Hypothalamus (tissue), 51 donors: ENCODE measurements around the gene SDK2.
"Not testable (repeated sequence)": the region's sequence is repeated elsewhere in the genome, so short reads cannot be mapped to it uniquely, and the experiment has no call there.

Source experiments
- DNase-seq, 51 donors: peaks; one replicate each; lab custom pipeline; 2025; lab: John Stamatoyannopoulos, UW

The SDK2 gene

DNA sequence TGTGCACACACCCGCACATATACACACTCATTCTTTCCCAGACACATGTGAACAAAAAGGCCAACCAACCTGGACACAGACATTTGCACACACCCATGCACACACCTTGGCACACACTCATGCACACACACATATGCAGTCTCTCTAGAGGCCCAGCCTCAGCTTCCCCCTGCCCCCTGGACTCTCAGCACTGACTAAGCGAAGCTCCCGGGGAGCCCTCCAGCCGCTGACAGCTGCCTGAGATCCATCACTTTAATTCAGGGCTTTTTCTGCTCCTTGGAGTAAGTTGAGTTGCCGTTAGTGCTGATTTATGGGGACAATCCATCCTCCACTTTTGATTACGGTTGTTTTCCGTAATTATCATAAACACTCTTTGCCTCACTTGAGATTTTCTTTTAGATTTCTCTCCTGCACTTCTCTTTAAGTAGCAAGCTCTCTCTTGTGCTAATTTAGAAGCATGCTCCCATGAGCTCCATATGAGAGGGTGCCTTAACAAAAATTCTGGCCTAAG is 173.9 kb downstream of the SDK2 start:
- DNase-seq = no peak

DNA sequence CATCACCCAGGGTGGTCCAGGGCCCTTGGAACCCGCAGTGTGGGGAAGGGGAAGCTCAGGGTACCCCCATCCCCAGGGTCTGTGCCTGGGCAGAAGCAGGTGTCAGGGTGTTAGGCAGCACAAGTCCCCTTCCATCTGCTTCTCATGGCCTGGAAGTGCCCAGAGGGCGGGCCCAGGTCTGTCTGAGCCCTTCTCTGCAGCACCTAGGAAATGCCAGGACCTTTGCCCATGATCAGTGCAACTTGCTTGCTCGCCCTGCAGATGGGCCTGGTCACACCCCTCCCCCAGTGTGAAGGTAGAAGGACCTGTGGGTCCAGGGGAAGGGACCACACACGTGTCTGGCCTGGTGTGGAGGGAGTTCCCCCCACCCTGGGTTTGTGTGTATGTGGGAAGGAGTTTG is 174.9 kb downstream of the SDK2 start:
- DNase-seq = no peak

DNA sequence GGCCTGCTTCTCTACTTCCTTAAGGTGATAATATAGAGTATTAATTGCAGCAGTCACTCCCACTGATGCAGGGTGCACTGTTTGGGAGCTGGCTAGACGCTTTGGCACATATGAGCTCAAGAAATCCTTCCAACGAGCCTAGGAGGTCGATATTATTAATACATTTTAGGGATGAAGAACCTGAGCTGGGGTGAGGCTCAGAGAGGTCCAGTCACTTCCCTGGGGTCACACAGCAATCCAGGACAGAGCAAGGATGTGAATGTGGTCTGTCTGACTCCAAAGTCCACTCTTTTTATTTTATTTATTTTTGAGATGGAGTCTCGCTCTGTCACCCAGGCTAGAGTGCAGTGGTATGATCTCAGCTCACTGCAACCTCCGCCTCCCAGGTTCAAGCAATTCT is 176.0 kb downstream of the SDK2 start:
- no peak for DNase-seq

DNA sequence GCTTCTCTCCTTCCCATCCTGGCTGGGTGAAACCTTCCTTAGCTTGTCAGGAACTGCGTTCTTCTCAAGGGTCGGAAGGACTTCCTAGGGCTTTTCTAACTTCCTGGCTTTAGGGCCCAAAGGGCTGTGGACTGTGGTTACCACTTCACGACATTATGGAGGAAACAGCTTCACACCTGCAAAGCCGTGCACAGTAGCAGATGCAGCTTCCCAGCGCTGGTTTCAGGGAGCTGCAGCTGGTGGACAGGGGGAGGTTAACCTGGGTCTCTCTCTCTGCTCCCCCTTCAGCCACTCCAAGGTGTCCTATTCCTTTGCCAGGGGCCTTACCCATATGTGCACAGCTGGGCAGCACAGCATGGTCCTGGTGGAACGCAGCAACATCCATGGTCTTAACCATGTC is 176.6 kb downstream of the SDK2 start:
- DNase-seq = no peak

DNA sequence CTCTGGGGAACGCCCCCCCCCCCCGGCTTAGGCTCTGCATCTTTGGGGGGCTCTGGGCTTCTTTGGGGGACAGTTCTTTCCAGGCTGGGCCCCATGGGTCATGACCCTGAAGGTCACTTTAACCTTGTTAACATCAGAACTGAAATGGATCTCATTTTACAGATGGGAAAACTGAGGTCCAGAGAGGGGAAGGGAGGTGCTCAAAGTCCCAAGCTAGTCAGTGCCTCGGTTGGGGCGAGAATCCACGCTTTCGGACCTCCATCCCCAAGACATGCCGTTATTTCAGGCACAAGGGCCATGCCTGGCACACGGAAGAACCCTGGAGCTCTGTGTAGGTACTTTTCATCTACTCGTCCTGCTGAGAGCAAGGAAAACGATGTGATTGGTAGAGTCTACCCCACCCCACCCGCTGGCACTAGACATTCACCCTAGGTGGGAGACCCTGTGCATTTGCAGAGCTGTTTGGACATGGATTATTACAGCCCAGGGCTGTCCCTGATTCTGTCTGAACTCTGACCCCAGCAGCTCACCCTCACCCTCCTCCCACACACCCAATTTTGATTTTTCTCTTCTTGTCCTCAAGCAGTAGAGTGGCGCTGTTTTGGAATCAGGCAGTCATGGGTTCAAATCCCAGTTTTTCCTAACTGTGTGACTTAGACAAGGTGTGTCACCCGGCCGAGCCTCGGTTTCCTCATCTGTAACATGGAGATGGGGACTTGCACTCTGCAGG is 177.4 kb downstream of the SDK2 start:
- DNase-seq = no peak

DNA sequence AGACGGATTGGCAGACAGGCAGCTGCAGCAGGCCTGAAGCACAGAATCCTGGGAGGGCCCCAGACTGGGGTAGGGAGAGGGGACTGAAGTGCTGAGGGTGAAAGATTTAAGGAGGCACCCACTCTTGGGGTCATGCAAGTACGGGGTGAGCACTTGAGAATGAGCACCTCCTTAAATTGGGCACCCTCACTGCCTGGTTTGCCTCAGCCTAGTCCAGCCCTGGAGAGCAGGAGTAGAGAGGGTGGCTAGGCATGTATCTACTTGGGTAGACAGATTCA is 178.4 kb downstream of the SDK2 start:
- no peak for DNase-seq

DNA sequence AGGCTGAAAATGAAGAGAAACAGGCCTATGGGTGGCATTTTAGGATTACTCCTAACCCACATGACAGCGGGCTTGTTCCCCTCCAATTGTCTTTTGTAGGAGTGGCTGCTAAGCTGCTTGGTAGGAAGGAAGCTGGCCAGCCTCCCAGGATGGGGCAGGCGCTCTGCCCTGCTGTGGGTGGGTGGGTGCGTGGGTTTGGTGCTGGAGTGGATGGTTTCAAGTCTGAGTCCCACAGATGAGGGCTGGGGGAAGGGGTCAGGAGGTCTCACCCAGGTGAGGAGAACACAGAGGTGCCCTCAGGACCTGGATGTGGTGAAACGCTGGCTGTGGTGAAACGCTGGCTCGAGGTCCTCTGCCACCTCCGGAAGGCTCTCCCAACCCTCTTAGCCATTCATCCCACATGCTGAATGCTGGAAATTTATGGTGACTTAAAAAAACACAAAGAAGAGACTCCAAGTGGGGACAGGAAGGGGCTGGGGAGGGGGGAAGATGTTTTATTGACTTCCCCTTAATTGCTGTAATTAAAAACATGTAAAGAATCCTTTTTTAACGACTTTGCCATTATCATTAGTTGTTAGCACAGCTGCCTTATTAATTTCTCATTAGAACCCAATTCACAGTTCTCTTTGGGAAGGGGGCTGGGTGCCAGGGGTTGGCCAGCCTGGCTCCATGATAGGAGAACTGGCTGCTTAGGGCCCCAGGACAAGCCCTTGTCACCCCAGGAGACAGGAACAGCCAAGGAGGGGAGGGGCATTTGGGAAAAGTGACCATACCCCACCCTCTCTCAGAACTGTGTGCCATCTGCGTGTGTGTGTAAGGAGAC is 178.9 kb downstream of the SDK2 start:
- peak in 1 of 51 donors; percentile 1 for DNase-seq

DNA sequence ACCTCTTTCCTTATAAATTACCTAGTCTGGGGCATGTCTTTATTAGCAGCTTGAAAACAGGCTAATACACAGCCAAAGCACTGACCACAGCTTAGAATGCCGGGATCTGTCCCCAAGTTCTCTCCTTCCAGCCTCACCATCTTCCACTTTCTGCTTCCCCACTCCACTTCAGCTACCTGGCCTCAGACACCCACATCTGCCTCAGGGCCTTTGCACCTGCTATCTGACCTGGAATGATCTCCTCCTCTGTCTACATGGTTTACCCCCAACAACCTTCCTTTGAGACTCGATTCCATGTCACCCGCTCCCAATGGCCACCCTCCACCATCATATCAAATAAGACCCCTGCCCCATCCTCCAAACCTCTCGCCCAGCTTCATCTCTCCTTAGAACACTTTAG is 179.8 kb downstream of the SDK2 start:
- no peak for DNase-seq

DNA sequence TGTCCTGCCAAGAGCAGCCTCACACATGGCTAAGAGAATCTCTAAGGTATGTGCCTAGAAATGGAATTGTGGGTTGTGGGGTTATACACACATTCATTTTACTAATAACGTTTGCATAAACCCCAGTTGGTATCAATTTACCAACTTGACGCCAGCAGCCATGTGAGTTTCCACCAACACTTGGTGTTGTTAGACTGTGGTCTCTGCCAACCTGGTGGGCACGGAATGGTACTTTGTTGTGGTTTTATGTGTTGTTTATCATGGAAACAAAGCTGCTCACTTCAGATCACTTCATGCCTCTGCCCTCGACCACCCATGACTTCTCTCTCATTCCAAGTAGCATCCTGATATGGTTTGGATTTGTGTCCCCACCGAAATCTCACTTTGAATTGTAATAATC is 180.4 kb downstream of the SDK2 start:
- no peak for DNase-seq

DNA sequence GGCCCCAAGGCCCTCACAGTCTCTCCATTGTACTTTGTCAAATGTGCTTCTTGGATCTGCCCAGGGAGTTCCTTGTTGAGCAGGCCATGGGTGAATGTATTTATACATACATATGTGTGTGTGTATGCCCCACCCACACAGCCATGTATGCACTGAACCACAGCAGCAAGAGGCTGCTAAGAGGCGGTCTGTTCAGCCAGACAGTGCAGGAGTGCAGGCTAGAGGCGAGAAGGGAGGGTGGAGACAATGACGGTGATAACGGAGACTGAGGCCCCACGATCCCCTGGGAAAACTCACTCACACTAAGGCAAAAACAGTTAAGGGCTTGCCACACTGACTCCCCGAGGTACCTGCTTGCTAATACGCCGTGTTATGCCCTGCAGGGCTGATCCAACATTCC is 181.4 kb downstream of the SDK2 start:
- no peak for DNase-seq

DNA sequence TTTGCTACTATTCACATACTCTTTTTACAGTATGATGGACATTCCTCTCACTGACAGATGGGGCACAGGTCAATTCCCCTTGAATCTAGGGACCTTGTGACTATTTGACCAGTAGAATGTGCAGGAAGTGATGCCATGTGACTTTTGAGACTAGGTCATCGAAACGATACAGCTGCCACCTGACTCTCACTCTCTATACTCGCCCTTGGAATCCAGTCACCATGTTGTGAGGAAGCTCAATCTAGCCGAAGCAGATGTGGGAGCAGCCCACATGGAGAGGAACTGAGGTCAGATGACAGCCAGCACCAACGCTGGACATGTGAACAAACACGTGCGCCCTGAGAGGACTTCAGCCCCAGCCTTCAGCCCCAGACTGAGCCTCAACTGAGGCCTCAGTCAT is 184.3 kb downstream of the SDK2 start:
- DNase-seq = no peak

DNA sequence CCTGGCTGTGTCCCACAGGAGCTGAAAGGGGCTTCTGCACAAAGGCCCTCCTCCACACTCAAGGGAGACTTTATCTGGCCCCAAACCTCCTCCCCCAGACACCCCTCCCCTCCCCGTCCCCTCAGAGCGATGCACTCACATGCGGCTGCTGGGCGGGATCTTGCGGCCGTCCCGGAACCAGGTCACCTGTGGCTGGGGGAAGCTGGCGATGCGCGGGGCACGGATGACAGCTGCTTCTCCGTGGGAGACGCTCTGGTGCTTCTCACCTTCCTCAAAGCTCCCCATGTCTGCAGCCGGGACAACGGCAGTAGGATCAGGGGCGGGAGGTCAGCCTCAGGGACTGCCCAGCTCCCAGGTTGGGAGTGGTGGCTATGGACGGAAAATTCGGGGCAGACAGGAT is 188.5 kb downstream of the SDK2 start:
- no peak for DNase-seq

DNA sequence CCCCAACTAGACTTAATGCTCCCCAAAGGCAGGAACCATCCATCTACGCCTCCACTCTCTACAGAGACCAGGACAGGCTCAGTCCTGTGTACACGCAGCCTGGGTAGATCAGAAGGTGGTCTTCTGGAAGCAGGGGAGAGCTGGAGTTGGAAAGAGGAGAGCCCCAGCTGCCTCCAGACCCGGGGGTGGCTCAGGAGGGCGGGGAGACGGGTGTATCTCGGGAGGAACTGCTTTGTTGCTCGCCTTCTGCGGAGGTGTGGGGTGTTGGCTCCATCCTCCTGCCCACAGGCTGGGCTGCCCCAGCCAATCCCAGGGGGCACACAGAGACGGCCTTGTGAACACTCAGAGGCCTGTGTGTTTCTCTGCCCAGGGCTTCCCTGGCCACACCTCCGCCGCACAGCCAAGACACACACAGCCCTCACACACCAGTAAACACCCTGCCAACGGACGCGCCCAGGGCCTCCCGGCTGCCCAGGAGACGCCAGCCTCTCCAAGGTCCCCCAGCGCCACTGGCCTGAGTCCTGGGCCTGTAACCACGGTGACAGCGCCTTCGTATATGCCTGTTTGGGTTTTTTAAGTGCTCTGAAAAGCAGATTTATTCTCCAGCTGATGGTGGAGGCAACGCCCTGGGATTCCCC is 189.1 kb downstream of the SDK2 start:
- peak in 35 of 51 donors; percentile 4 to 82 (median 37) for DNase-seq

DNA sequence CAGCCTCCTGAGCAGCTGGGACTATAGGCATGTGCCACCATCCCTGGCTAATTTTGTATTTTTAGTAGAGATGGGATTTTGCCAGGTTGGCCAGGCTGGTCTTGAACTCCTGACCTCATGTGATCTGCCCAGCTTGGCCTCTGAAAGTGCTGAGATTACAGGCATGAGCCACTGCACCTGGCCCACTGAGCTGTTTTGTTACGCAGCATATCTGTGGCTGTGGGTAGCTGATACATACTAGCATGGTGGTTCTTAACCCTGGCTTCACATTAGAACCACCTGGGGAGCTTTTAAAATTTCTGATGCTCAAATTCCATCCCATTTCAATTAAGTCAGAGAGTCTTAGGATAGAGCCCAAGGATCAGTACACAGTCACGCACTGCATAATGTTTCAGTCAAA is 190.8 kb downstream of the SDK2 start:
- DNase-seq = not testable (repeated sequence)

DNA sequence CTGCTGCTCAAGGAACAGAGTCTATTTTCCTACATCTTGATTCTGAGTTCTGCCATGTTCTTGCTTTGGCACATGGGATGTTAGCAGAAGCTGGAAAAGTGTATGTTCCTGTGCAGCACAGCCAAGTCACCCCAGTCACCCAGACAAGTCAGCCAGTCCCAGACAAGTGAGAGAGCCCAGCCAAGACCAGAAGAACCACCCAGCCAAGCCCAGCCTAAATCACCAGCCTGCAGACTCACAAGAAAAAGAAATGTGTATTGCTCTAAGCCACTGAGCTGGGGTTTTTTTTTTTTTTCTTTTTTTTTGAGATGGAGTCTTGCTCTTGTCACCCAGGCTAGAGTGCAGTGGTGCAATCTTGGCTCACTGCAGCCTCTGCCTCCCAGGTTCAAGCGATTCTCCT is 191.2 kb downstream of the SDK2 start:
- no peak for DNase-seq

DNA sequence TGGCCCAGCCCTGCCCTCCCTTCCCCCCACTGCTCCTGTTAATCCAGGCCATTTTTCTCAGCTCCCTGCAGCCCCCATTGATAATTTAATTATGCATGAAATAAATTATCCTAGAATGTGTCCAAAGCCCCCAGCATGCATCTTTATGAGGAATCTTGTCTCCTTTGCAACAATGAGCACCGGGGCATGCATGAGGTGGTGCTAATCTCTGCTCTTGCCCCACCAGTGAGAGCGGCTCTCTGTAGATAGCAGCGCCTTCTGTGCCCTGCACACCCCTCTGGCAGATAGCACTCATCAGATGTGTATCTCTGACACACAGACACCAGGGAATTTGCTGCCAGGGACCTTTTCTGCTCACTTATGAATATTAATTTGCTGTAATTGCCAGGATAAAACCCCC is 192.2 kb downstream of the SDK2 start:
- no peak for DNase-seq

DNA sequence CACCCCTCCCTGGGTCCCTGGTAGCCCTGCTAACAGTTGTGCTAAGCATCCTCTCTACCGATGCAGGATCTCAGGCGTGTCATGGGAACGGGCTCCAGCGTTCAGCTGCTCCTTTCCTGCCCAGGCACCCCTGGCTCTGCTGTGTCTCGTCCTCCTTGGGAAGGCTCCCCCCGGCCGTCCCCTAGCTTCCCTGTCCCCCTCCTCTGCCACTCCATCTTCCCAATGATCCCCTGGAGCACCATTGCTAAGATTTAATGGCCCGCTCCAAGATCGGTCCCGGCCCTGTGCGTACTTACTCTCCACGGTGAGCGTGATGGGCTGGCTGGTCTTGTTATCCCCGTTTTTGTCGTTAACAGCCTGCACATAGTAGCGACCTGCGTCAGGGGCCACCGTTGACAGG is 196.9 kb downstream of the SDK2 start:
- no peak for DNase-seq

DNA sequence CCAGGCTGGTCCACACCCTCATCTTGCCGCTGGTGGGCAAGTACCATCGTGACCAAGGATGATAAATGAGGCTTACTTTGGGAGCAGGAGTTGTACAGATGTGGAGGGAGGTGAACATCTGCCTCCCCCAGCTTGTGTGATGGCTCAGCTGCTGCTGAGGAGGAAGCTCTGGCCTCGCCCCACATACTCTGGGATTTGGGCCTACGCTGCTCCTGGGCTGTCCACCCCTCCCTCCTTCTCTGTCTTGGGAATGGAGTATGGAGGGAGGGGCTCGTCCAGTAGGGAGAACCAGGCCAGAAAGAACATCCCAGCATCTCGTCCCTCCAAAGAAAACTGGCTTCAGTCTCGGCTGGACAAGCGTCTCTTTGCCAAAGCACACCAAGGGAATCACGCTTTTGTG is 197.6 kb downstream of the SDK2 start:
- DNase-seq = no peak

DNA sequence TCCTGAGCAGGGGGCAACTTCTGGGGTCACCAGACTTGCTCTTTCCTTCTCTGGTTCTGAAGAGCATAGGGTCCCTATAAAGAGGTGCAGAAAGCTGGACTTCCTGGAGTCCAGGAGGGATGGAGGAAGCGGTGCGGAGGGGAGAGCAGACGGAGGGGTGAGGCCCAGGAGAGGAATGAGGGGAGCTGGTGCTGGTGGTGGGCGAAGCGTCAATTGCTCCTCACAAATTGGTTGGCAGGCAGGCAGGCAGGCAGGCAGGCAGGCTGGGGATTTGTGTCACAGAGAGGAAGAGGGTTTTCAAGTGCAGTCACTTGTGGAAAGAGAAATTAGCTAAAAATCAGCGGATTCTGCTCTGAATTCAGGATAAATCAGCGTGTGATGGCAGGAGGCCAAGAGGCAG is 198.8 kb downstream of the SDK2 start:
- no peak for DNase-seq

DNA sequence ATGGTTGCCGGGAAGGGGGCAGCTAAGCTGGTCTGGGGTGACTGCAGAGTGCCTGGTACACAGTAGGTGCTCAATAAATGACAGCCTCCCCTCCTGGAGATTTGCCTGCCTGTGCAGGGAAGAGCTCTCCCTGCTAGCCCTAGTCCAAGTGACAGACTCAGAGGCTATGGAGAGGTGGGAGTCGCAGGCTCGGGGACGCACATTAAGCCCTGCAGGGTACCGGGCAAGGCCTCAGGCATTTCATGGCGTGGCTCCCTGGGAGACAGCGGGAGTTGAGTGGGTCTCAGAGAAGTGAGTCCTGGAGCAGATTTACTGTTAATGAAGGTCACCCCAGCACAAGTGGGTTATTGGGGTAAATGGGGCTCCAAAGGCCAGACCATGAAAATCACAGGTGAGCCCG is 200.2 kb downstream of the SDK2 start:
- DNase-seq = no peak

DNA sequence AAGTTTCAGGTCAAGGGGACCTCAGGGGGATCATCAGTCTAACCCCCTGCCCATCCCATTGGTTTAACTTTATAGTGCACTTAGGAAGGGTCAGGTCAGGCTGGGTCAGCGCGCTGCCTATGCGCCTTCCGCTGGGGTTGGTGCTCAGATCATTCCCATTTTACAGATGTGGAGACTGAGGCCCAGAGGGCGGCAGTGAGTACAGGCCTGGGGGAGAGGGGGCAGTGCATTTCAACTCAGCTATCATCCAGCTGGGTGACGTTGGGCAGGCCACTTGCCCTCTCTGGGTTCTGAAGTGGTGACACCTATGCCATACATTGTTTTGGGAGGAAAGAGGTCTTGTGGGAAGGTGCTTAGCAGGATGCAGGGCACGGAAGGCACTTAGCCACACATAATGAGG is 204.6 kb downstream of the SDK2 start:
- DNase-seq = no peak

DNA sequence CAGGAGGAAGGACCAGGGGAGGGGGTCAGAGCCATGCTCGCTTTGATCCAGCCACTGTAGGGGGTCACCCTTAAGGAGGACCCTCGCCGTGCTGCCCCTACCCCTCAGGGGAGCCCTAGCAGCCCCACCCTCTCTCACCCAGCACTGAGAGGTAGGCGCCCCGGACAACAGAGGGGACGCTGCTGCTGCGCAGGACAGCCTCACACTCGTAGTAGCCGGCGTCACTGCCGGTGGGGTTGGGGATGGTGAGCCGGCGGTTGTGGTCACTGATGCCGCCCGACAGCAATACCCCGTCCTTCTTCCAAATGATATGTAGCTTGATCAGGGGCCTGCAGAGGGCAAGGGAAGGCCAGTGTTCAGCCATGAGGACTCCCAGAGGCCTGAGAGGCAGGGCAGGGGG is 206.4 kb downstream of the SDK2 start:
- DNase-seq = no peak
